Subcutaneous abdominal adipose tissue (tissue), 5 donors: ENCODE measurements around the gene LRIG1.

Source experiments
- H3K27ac ChIP-seq: one replicate; pipeline ENCODE4 v1.7.0; 2013; ENCODE audit warnings: low read depth, mild to moderate bottlenecking, inconsistent platforms, low read length, moderate library complexity
- H3K27me3 ChIP-seq, 5 donors: one replicate each; pipeline ENCODE4 v1.7.0; 2013; ENCODE audit warnings: low read length in 5 of 5, inconsistent platforms in 1 of 5; ENCODE audit not compliant: control insufficient read depth in 5 of 5, insufficient read depth in 4 of 5
- H3K36me3 ChIP-seq, 5 donors: one replicate each; pipeline ENCODE4 v1.7.0; 2013; ENCODE audit warnings: low read length in 5 of 5; ENCODE audit not compliant: control insufficient read depth in 5 of 5, insufficient read depth in 5 of 5
- H3K4me1 ChIP-seq, 5 donors: one replicate each; pipeline ENCODE4 v1.7.0; 2013; ENCODE audit warnings: low read length in 5 of 5, mild to moderate bottlenecking in 3 of 5, moderate library complexity in 1 of 5; ENCODE audit not compliant: control insufficient read depth in 5 of 5, insufficient read depth in 5 of 5
- H3K4me3 ChIP-seq, 5 donors: one replicate each; pipeline ENCODE4 v1.7.0; 2013; ENCODE audit warnings: low read length in 5 of 5, low read depth in 1 of 5
- H3K9ac ChIP-seq, 5 donors: one replicate each; pipeline ENCODE4 v1.7.0; 2013; ENCODE audit warnings: low read length in 5 of 5, mild to moderate bottlenecking in 4 of 5, moderate library complexity in 3 of 5
- H3K9me3 ChIP-seq, 5 donors: one replicate each; pipeline ENCODE4 v1.7.0; 2013; ENCODE audit warnings: low read length in 5 of 5; ENCODE audit not compliant: control insufficient read depth in 5 of 5
- donor health status: healthy.
- donor health status: healthy.
- donor health status: healthy.
- donor health status: healthy.
- donor health status: healthy.

The LRIG1 gene

GRCh38 chr3:66396161-66396760, 104.6 kb downstream of the LRIG1 start:
- Histone ChIP-seq H3K27ac (peak overlapping the region; percentile 81), H3K27me3 (no peaks in the 10 kb centered on the region), H3K9me3 (no peaks in the 10 kb centered on the region), H3K36me3 (peaks cover 5 to 63% (median 34%) of the 10 kb centered on the region in 5 donors), H3K9ac (no peak overlapping the region), H3K4me3 (no peak overlapping the region), H3K4me1 (peaks cover 4 to 55% (median 39%) of the 10 kb centered on the region in 5 donors)

GRCh38 chr3:66395635-66396034, 105.2 kb downstream of the LRIG1 start:
- Histone ChIP-seq H3K9ac (no peak overlapping the region), H3K27me3 (no peaks in the 10 kb centered on the region), H3K9me3 (no peaks in the 10 kb centered on the region), H3K4me3 (no peak overlapping the region), H3K4me1 (peaks cover 4 to 53% (median 39%) of the 10 kb centered on the region in 5 donors), H3K36me3 (peaks cover 5 to 63% (median 34%) of the 10 kb centered on the region in 5 donors), H3K27ac (peak overlapping the region; percentile 81)

GRCh38 chr3:66394753-66395249, 106.0 kb downstream of the LRIG1 start:
- Histone ChIP-seq H3K36me3 (peaks cover 5 to 55% (median 33%) of the 10 kb centered on the region in 5 donors), H3K9ac (no peak overlapping the region), H3K9me3 (no peaks in the 10 kb centered on the region), H3K27me3 (no peaks in the 10 kb centered on the region), H3K4me1 (peaks cover 4 to 52% (median 39%) of the 10 kb centered on the region in 5 donors), H3K4me3 (peak overlapping the region in 2 of 5 donors; percentile 0 to 8), H3K27ac (peak overlapping the region; percentile 64)

DNA sequence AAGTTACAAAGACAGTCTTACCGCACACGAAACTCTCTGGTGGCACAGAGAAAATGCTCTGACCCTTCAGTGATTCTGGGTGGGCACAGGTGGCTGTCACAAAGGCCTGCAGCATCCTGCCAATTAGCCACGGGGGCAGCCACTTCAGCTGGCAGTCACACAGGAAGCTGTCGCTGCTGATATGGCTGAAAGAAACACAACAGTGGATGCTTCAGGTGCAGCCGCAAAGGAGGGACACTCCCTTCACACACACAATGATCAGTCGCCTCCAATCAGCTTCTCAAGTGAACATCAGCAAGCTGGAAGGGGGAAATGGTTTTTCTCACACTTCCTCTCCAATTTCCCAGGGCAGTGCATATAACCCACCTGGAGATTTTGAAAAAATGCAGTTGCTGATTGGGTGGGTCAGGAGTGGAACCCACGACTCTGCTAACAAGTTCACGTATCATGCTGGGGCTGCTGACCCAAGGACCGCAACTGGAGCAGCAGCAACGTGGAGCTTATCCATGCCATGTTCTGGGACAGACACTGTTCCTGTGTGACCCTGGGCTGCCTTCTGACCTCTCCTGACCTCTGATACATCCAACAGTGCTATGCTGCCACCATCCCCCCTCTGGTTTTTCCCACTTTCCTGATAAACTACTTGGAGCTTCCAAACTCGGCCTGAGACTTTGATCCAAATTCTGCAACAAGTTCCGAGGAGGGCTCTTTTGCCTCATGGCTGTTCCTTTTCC, 106.6 kb downstream of the LRIG1 start:
- Histone ChIP-seq H3K36me3 (peaks cover 5 to 52% (median 33%) of the 10 kb centered on the region in 5 donors), H3K27ac (peak overlapping the region; percentile 64), H3K9ac (no peak overlapping the region), H3K9me3 (no peaks in the 10 kb centered on the region), H3K27me3 (no peaks in the 10 kb centered on the region), H3K4me3 (peak overlapping the region in 1 of 5 donors; percentile 8), H3K4me1 (peaks cover 4 to 52% (median 39%) of the 10 kb centered on the region in 5 donors)

GRCh38 chr3:66393333-66394005, 107.4 kb downstream of the LRIG1 start:
- Histone ChIP-seq H3K9me3 (no peaks in the 10 kb centered on the region), H3K36me3 (peaks cover 5 to 45% (median 27%) of the 10 kb centered on the region in 5 donors), H3K27ac (peak overlapping the region; percentile 15), H3K9ac (no peak overlapping the region), H3K27me3 (no peaks in the 10 kb centered on the region), H3K4me1 (peaks cover 4 to 47% (median 36%) of the 10 kb centered on the region in 5 donors), H3K4me3 (peak overlapping the region in 1 of 5 donors; percentile 8)

GRCh38 chr3:66392966-66393332, 107.9 kb downstream of the LRIG1 start:
- Histone ChIP-seq H3K27ac (no peak overlapping the region), H3K4me1 (peaks cover 4 to 42% (median 30%) of the 10 kb centered on the region in 5 donors), H3K36me3 (peaks cover 5 to 47% (median 23%) of the 10 kb centered on the region in 5 donors)

GRCh38 chr3:66392512-66392911, 108.3 kb downstream of the LRIG1 start:
- no peak overlapping the region for H3K9ac ChIP-seq
- no peak overlapping the region for H3K4me3 ChIP-seq
- no peak overlapping the region for H3K27ac ChIP-seq
- peaks cover 5 to 44% (median 23%) of the 10 kb centered on the region in 5 donors for H3K36me3 ChIP-seq
- H3K4me1 ChIP-seq: peaks cover 4 to 38% (median 29%) of the 10 kb centered on the region in 5 donors
- no peaks in the 10 kb centered on the region for H3K27me3 ChIP-seq
- H3K9me3 ChIP-seq: no peaks in the 10 kb centered on the region

More at GRCh38 chr3:66392966-66393332, 107.9 kb downstream of the LRIG1 start:
- Histone ChIP-seq H3K27me3 (no peaks in the 10 kb centered on the region), H3K9me3 (no peaks in the 10 kb centered on the region), H3K9ac (no peak overlapping the region), H3K4me3 (peak overlapping the region in 1 of 5 donors; percentile 8)

DNA sequence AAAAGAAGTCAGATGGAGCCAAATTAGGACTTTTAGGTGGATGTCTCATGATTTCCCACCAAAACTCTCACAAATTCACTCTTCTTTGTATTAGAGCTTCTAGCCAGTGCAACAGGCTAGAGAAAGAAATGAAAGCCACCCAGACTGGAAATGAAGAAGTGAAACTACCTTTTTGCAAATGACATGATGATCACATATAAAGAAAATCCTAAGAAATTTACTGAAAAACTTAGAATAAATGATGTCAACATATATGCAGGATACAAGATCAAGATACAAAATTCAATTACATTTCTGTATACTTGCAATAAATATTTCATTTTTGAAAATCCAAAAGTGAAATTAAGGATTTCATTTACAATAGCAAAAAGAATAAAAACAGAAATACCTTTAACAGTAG, 110.8 kb downstream of the LRIG1 start:
- Histone ChIP-seq H3K9ac (no peak overlapping the region), H3K4me1 (peaks cover 4 to 37% (median 32%) of the 10 kb centered on the region in 5 donors), H3K27ac (no peak overlapping the region), H3K4me3 (no peak overlapping the region), H3K36me3 (peaks cover 5 to 39% (median 19%) of the 10 kb centered on the region in 5 donors), H3K9me3 (no peaks in the 10 kb centered on the region), H3K27me3 (no peaks in the 10 kb centered on the region)

- H3K27ac ChIP-seq: peak overlapping the region; percentile 76
These were observed 113.7 kb downstream of the LRIG1 start for GRCh38 chr3:66386925-66387650.

More at GRCh38 chr3:66386925-66387650, 113.7 kb downstream of the LRIG1 start:
- H3K4me3 ChIP-seq: peak overlapping the region in 1 of 5 donors; percentile 36
- H3K9me3 ChIP-seq: peaks cover 0 to 5% (median 0%) of the 10 kb centered on the region in 5 donors
- no peaks in the 10 kb centered on the region for H3K27me3 ChIP-seq
- peaks cover 4 to 56% (median 42%) of the 10 kb centered on the region in 5 donors for H3K36me3 ChIP-seq
- H3K9ac ChIP-seq: peak overlapping the region in 3 of 5 donors; percentile 16 to 57 (median 21)
- H3K4me1 ChIP-seq: peaks cover 0 to 14% (median 8%) of the 10 kb centered on the region in 5 donors
